Measurements from ENCODE around the gene GJA8. TPM values are rescaled to one million over a fixed set of nuclear protein-coding genes. Genes with fewer than 3 reads are reported as not detected.

Gene GJA8
- total RNA-seq = not detected in 2 replicates

DNA sequence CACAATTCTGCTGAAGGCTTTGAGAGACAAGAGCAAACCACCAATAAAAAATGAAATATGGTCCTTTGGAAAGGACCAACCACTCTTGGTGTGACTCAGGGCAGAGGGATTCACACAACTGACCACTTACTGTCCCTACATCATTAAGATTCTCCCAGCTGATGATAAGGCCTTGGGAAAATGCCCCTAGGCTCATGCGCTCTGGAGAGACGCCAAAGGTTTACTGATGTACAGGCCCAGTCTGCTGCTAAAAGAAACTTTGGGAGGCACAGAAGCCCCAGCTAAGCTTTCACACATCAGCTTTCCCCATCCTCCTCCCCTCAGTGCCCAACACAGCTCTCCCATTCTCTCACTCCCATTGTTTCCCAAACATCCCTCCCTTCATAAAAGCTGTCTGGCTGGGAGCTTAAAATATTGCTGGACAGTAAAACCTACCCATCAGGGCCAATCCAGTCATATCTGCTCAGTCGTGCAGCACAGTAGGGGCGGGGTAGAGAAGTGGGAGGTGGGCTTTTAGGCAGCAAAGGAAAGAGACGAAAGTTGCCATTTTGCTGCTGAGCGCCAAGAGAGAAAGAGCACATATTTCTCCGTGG lies at the start of gene GJA8:
Gene GJA8, plus strand, starts transcription at position 543 of the 593 bp plus-strand sequence. CDS start 5,161 bp downstream, outside the sequence.

DNA sequence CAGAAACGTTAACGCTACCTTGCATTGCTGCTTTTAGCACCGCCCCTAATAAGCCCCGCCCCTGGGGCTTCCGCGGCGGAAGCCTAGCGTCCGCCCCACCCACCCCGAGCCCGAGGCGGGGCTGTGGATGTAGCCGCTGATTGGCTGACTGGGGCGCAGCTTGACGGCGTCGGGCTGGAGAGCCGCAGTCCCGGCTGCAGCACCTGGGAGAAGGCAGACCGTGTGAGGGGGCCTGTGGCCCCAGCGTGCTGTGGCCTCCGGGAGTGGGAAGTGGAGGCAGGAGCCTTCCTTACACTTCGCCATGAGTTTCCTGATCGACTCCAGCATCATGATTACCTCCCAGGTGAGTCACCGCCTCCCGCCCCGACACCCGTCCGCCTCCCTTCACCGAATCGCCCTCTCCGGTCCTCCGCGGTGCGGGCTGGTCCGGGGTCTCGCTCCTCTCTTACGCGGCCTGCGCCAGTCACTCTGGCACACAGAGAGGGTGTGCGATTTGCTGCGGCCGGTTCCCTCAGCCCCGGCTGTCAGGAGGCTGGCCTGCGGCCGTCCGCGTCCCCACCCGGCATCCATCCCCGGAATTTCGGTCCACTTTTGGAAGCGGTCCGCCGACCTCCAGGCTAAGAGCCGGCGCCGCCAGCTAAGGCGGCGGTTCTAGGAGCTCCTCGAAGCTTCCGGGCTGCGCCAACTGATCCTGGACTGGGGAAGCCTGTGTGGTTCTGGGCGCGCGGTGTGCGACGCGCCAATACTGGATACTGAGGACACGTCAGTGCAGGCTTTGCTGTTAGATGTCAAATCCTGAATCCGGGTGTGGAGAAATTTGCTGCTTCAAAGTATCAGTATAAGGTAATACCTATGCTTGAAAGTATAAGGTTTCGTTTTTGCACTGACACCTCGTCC lies 25.9 kb downstream of the GJA8 start, which contains the start of gene GPR89B:
Gene GPR89B, plus strand, starts transcription at position 185 of the 897 bp plus-strand sequence. Its CDS starts 117 bp downstream, at position 302.

Other genes with a start within 250 kb of the GJA8 start
- gene ACP6, start 232.3 kb upstream of the GJA8 start, total RNA-seq = 9.1 and 10.0 TPM in 2 replicates
- gene GJA5, start 142.2 kb upstream of the GJA8 start, total RNA-seq = 0.26 and 0.40 TPM in 2 replicates
- gene GPR89B, start 25.6 kb downstream of the GJA8 start, total RNA-seq = 8.7 and 12.1 TPM in 2 replicates
- gene NBPF11, start 249.5 kb downstream of the GJA8 start, total RNA-seq = 1.7 and 4.0 TPM in 2 replicates

Measured in epithelial cell of alveolus of lung (primary cell).